Rectal smooth muscle tissue (tissue), 1 donor: ENCODE results near the gene ZBTB8A.
A peak's percentile ranks its signal among the peaks of the same experiment; 100 is the strongest.

Experiments used
- H3K27ac ChIP-seq: one replicate; pipeline ENCODE4 v1.7.0; 2013; ENCODE audit warnings: low read depth, low read length, inconsistent platforms
- H3K27me3 ChIP-seq: one replicate; pipeline ENCODE4 v1.7.0; 2013; ENCODE audit warnings: low read length; ENCODE audit not compliant: control insufficient read depth, insufficient read depth
- H3K36me3 ChIP-seq: one replicate; pipeline ENCODE4 v1.7.0; 2013; ENCODE audit warnings: low read length; ENCODE audit not compliant: control insufficient read depth, insufficient read depth
- H3K4me1 ChIP-seq: one replicate; pipeline ENCODE4 v1.7.0; 2013; ENCODE audit warnings: low read length; ENCODE audit not compliant: control insufficient read depth, insufficient read depth
- H3K4me3 ChIP-seq: one replicate; pipeline ENCODE4 v1.7.0; 2013; ENCODE audit warnings: low read length
- H3K9ac ChIP-seq: one replicate; pipeline ENCODE4 v1.7.0; 2013; ENCODE audit warnings: low read length

Gene ZBTB8A

GRCh38 chr1:32652244-32652962 lies 113.2 kb downstream of the ZBTB8A start:
- no peak overlapping the region for H3K27ac ChIP-seq
- peaks cover 12% of the 10 kb centered on the region for H3K36me3 ChIP-seq
- peak overlapping the region; percentile 68 for H3K4me3 ChIP-seq
- peaks cover 14% of the 10 kb centered on the region for H3K4me1 ChIP-seq
- H3K9ac ChIP-seq: no peak overlapping the region
- no peaks in the 10 kb centered on the region for H3K27me3 ChIP-seq
